Thoracic aorta (tissue), 2 donors: ENCODE data around the gene ISG20. TPM values are rescaled to one million over a fixed set of nuclear protein-coding genes. Genes with fewer than 3 reads are reported as not detected.

Experiments
- ATAC-seq: fragments of 150-250 bp; one replicate; pipeline ENCODE4 v1.8.0; 2017; ENCODE audit warnings: low read depth; ENCODE audit not compliant: insufficient number of reproducible peaks, low FRiP score
- DNase-seq: peaks from one replicate; pipeline ENCODE4 v3.0.0-alpha.2; 2020; ENCODE audit warnings: low spot score
- H3K27ac ChIP-seq, 2 donors: fragments of 200-600 bp; sonication (generic); 1 replicate in 1 of 2; 2 replicates in 1 of 2; pipeline ENCODE4 v1.5.1; 2016; ENCODE audit warnings: mild to moderate bottlenecking in 2 of 2, moderate library complexity in 2 of 2
- H3K27me3 ChIP-seq: fragments of 200-600 bp; sonication (generic); replicated peaks from 2 replicates; pipeline ENCODE4 v1.6.0; 2016; ENCODE audit warnings: mild to moderate bottlenecking; ENCODE audit not compliant: insufficient read depth
- H3K36me3 ChIP-seq: fragments of 200-600 bp; sonication (generic); one replicate; pipeline ENCODE4 v1.5.1; 2016
- H3K4me1 ChIP-seq, 2 donors: fragments of 200-600 bp; sonication (generic); 1 replicate in 1 of 2; 2 replicates in 1 of 2; pipeline versions ENCODE4 v1.5.1 to v1.6.0; 2016; ENCODE audit warnings: low read depth in 2 of 2, mild to moderate bottlenecking in 1 of 2; ENCODE audit not compliant: control insufficient read depth in 1 of 2
- H3K4me3 ChIP-seq: fragments of 200-600 bp; sonication (generic); 2 replicates; pipeline ENCODE4 v1.5.1; 2016; ENCODE audit warnings: mild to moderate bottlenecking
- H3K9me3 ChIP-seq: fragments of 200-600 bp; sonication (generic); 2 replicates; pipeline ENCODE4 v1.5.1; 2016
- CTCF ChIP-seq: fragments of 200-600 bp; sonication (generic); IDR thresholded peaks from one replicate; pipeline ENCODE4 v1.5.1; 2019; ENCODE audit warnings: antibody characterized with exemption
- total RNA-seq, 2 donors: library from RNA; depleted of rRNA; stranded (reverse); fragments of >200 nt; gene quantifications; one replicate each; pipeline versions ENCODE4 v1.1.0 to v1.2.3, GENCODE V29; 2016

The ISG20 gene
- total RNA-seq, 2 donors from 2014 or later, result 16.2 to 32.1 TPM

- TF ChIP-seq CTCF, result no peak
- no peaks in the 10 kb centered on the region for H3K9me3 ChIP-seq
- H3K27ac ChIP-seq, result no peak overlapping the region
- H3K27me3 ChIP-seq, result no peaks in the 10 kb centered on the region
- no peaks in the 10 kb centered on the region for H3K36me3 ChIP-seq
- H3K4me1 ChIP-seq, result peaks cover 0 to 6% of the 10 kb centered on the region in 2 donors
- DNase-seq (no peak), ATAC-seq (no peak)
- no peak overlapping the region for H3K4me3 ChIP-seq
These were observed 57.4 kb downstream of the ISG20 start for GRCh38 chr15:88696254-88696653.

DNA sequence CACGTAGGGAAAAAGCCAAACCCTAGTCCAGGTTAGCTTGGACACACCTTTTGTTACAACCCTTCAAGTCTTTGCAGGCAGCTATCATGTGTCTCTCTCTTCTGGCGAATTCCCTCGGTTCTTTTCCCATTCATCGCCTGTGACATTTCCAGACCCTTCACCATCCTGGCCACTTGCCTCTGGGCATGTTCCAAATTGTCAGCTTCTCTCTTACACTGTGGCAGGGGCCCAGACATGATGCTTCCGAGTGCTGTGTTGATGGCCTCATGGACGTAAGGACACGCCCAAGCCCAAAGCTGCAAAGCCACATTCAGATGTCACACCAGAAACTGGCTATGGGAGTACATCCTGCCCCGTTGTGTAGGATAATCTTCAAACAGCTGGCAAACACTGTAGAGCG is 58.5 kb downstream of the ISG20 start:
- Histone ChIP-seq H3K4me1 (peaks cover 0 to 6% of the 10 kb centered on the region in 2 donors), H3K27ac (no peak overlapping the region), H3K36me3 (no peaks in the 10 kb centered on the region), H3K9me3 (no peaks in the 10 kb centered on the region), H3K27me3 (no peaks in the 10 kb centered on the region), H3K4me3 (no peak overlapping the region)
- no peak for ATAC-seq
- no peak for TF ChIP-seq CTCF
- DNase-seq, result no peak

GRCh38 chr15:88699861-88700260 is 61.0 kb downstream of the ISG20 start:
- Histone ChIP-seq H3K27ac (no peak overlapping the region), H3K36me3 (no peaks in the 10 kb centered on the region), H3K27me3 (no peaks in the 10 kb centered on the region), H3K4me1 (peaks cover 2 to 10% of the 10 kb centered on the region in 2 donors), H3K9me3 (no peaks in the 10 kb centered on the region), H3K4me3 (no peak overlapping the region)
- ATAC-seq (no peak), DNase-seq (no peak)
- no peak for TF ChIP-seq CTCF

DNA sequence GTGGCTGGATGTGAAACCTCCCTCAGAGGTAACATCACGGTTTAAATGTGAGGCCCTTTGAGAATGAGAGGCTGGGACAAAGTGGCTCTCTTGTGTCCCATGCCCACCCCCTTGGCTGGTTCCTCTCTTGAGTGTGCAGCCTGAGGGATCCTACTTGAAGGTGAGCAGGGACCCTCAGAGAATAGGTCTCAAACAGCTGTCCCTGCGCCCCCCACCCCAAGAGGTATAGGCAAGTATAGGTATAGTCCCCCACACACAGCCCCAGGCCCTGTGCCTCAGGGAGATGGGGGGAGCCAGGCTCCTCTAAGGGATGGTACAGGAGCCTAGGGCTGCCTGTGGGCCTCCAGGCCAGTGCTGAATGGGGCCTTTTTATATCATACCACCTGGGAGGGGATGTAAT is 61.9 kb downstream of the ISG20 start:
- DNase-seq, result no peak
- Histone ChIP-seq H3K27me3 (no peaks in the 10 kb centered on the region), H3K4me1 (peaks cover 2 to 13% of the 10 kb centered on the region in 2 donors), H3K4me3 (no peak overlapping the region), H3K9me3 (no peaks in the 10 kb centered on the region), H3K27ac (no peak overlapping the region), H3K36me3 (no peaks in the 10 kb centered on the region)
- TF ChIP-seq CTCF, result no peak
- no peak for ATAC-seq

DNA sequence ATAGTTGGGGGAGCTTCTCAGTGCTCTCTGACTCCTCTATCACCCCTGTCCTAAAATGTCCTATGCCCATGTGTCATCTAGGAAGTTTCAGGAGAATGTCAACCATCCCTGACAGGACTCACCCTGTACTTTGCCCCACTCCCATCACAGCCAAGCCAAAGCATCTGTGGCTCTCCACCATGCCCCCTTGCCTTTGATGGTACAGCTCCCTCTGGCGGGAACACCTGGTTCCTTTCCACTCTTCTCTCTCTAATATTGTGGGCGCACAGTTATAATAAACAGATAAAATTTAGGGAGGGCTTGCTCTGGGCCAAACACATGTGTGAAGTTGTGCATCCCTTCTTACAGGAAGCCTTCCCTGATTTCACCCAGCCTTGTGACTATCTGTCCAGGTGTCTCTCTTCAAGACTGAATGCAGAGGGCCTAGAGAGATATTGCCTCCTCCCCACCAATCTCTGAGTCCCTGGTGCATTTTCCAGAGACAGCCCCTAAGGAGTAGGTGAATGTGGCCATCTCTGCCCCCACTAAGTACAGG is 62.8 kb downstream of the ISG20 start:
- Histone ChIP-seq H3K4me3 (no peak overlapping the region), H3K27me3 (no peaks in the 10 kb centered on the region), H3K4me1 (peaks cover 2 to 15% of the 10 kb centered on the region in 2 donors), H3K27ac (no peak overlapping the region), H3K9me3 (no peaks in the 10 kb centered on the region), H3K36me3 (no peaks in the 10 kb centered on the region)
- DNase-seq (no peak), ATAC-seq (no peak)
- no peak for TF ChIP-seq CTCF
